Peyer's patch (tissue), 4 donors: ENCODE results near the gene NRG3.

Source experiments
- POLR2A ChIP-seq, 2 donors: fragments of 450-650 bp; IDR thresholded peaks; one replicate each; pipeline ENCODE4 v1.5.1; 2017; ENCODE audit warnings: antibody characterized with exemption in 2 of 2, mild to moderate bottlenecking in 2 of 2, moderate library complexity in 2 of 2
- TF ChIP-seq, protein P1 (sequence below), 6 experiments: fragments of 450-650 bp in 4 of 6; fragments of 200-600 bp in 2 of 6; sonication (generic) in 1 of 6; IDR thresholded peaks; one replicate each; pipeline ENCODE4 v1.5.1; 2017 to 2019; ENCODE audit warnings: antibody characterized with exemption in 6 of 6, mild to moderate bottlenecking in 3 of 6, moderate library complexity in 1 of 6

DNA sequence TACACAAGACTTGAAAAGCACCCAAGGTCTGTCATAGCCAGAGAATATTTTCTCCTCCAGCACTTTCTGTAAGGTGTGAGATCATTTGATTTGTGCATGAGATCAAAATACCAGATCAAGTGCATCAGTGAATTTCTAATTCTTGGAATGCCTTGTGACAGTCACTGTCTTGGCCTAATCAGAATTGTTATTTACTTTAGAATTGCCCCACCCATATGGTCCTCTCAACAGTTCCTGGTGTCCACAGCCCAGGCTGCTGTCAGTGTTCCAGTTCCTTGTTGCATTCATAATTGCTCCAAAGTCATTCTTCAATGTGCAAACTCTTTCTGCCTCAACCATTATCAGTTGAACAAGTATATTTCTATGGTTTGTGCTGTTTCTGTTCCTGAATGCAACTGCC is 770.2 kb downstream of the NRG3 start:
- TF ChIP-seq, protein P1, sequence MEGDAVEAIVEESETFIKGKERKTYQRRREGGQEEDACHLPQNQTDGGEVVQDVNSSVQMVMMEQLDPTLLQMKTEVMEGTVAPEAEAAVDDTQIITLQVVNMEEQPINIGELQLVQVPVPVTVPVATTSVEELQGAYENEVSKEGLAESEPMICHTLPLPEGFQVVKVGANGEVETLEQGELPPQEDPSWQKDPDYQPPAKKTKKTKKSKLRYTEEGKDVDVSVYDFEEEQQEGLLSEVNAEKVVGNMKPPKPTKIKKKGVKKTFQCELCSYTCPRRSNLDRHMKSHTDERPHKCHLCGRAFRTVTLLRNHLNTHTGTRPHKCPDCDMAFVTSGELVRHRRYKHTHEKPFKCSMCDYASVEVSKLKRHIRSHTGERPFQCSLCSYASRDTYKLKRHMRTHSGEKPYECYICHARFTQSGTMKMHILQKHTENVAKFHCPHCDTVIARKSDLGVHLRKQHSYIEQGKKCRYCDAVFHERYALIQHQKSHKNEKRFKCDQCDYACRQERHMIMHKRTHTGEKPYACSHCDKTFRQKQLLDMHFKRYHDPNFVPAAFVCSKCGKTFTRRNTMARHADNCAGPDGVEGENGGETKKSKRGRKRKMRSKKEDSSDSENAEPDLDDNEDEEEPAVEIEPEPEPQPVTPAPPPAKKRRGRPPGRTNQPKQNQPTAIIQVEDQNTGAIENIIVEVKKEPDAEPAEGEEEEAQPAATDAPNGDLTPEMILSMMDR (IDR thresholded peaks at IDR 0.05), result no peak
- no peak for TF ChIP-seq POLR2A (IDR thresholded peaks at IDR 0.05)
